ENCODE measurements around the gene PIP5K1C.
"Not testable (repeated sequence)": the region's sequence is repeated elsewhere in the genome, so short reads cannot be mapped to it uniquely, and the experiment has no call there.

PIP5K1C gene

GRCh38 chr19:3660493-3661219 lies 39.6 kb downstream of the PIP5K1C start:
- DNase-seq (ENCODE audit: low read depth in 2 of 2) = no peak

- DNase-seq (ENCODE audit: low read depth in 2 of 2) = no peak
Measured at GRCh38 chr19:3659746-3660112, 40.5 kb downstream of the PIP5K1C start.

- no peak for DNase-seq (ENCODE audit: low read depth in 2 of 2)
Measured at GRCh38 chr19:3658870-3659745, 41.2 kb downstream of the PIP5K1C start.

DNA sequence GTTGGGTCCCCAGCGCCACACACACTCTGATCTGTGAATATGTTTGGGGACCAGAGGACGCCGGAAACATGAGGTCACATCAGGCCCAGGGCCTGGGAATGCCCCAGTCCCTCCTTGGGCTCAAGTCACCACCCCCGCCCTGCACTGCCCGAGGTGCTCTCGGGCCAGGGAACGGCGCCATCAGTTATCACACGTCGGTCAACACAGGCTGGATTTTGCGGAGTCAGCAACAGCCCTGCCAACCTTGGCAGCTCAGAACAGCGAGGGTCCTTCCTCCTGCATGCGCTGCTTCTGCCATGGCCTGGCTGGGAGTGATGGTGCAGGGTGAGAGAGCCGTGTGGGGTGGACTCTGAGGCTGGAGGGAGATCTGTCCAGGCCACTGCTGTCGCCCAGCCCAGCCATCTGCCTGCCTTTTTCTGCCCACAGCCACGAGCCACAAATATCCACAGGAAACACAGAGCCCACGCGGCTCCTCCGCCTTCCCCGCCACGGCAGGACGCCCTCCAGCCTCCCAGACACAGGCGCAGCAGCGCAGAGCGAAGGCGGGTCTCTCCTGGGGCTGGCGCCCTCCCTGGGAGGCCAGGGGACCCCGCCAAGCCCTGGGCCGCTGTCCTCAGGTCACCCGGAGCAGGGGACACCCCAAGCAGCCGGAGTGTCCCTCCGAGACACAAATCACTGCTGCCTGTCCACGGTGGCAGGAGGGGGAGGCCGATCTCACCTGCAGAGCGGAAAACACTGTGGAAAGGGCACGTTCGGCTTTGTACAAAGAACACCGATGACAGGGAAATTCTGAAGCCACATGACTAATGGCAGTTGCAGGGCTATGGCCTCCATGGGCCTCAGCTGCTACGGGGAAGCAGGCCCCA lies 42.0 kb downstream of the PIP5K1C start:
- DNase-seq (ENCODE audit: low read depth in 2 of 2) = no peak

- no peak for DNase-seq (ENCODE audit: low read depth in 2 of 2)
Measured at GRCh38 chr19:3657395-3657769, 42.9 kb downstream of the PIP5K1C start.

DNA sequence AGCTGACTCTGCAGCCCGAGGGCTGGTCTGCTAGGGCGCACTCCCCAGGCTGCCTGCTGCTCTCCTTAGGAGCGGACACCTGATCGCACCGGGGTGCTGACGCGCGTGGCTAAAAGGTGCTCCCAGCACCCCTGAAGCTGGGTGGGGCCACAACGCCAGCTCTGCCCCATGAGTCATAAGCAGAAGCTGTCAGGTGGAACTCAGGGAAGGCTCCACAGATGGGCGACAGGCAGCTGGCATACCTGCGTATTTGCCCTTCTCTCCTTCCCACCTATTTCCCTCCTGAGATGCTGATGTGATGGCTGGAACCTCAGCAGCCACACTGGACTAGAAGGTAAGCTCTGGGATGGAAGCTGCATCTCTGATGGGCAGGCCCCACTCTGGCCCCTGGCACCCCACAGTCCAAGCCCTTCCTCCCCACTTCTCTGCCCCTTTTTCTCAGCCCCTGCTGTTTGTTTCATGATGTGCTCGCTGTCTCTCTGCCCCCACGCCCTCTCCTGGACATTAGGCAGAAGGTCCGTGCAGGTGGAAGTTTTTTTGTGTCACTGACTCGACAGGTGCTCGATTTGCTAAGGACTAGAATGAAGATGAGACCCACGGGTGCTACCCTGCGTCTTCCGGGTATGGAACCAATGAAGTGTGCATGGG lies 43.4 kb downstream of the PIP5K1C start:
- DNase-seq (ENCODE audit: low read depth in 2 of 2) = no peak

GRCh38 chr19:3656073-3656746 lies 44.1 kb downstream of the PIP5K1C start:
- DNase-seq (ENCODE audit: low read depth in 2 of 2) = no peak

- DNase-seq (ENCODE audit: low read depth in 2 of 2) = no peak
Measured at GRCh38 chr19:3655402-3656072, 44.7 kb downstream of the PIP5K1C start.

DNA sequence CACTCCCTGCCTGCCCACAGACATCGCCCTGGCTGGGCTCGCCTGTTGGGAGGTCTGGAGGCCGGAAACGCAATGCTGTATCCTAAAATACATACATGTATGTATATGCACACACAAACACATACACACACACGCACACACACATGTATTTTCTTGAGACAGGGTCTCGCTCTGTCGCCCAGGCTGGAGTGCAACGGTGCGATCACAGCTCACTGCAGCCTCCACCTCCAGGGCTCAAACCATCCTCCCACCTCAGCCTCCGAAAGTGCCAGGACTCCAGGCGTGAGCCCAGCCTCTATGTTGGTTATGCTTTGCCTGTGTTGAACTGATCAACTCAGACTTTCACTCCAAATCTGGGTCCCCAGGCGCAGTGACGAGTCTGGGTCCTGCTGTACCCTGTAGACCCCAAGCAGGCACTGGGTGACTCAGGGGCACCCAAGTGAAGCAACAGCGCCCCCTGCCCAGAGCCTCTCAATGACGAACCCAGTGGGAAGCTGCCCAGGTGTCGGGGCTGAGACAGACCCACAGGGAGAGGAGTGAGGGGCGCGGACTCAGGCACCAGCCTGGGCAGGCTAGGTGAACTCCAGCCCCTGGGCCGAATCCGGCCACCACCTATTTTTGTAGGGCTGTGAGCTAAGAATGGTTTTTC lies 46.3 kb downstream of the PIP5K1C start:
- no peak for DNase-seq (ENCODE audit: low read depth in 2 of 2)

- no peak for DNase-seq (ENCODE audit: low read depth in 2 of 2)
Measured at GRCh38 chr19:3653081-3653795, 47.0 kb downstream of the PIP5K1C start.

- DNase-seq (ENCODE audit: low read depth in 2 of 2) = no peak
Measured at GRCh38 chr19:3652422-3652821, 47.8 kb downstream of the PIP5K1C start.

DNA sequence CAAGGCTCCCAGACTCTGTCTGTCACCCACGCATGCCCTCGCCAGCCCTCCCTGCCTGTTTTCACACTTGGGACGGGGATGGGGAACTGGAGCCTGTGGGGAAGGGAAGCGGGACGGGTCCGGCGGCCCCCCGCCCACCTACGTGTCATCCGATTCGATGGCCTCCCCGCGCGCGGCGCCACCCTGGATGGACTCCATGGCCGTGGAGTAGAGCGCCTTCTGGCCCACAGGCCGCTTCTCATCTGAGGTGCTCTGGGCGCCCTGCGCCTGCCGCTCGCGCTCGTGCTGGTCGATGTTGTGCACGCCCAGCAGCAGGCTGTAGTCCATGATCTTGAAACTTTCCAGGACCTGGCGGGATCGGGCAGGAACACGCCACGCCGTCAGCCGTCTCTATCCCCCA lies 48.6 kb downstream of the PIP5K1C start:
- no peak for DNase-seq (ENCODE audit: low read depth in 2 of 2)

DNA sequence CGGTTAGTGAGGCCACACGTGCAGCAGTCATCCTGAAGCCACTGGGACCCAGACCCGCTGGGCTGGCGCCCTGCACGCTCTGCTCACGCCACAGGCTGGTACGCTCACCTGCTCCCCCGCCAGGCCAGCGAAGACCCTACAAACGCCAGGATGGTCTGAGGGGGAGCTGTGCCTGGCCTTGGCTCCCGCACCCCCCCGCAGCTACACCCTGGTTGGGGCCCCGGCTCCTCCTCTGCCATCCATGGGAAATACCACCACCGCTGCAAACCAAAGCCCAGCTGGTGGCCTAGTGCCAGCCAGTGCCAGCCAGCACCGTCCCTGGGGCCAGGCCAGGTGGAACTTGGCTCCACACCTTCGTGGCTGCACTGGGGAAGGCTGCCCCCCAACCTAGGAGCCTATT lies 50.4 kb downstream of the PIP5K1C start:
- no peak for DNase-seq (ENCODE audit: low read depth in 2 of 2)

DNA sequence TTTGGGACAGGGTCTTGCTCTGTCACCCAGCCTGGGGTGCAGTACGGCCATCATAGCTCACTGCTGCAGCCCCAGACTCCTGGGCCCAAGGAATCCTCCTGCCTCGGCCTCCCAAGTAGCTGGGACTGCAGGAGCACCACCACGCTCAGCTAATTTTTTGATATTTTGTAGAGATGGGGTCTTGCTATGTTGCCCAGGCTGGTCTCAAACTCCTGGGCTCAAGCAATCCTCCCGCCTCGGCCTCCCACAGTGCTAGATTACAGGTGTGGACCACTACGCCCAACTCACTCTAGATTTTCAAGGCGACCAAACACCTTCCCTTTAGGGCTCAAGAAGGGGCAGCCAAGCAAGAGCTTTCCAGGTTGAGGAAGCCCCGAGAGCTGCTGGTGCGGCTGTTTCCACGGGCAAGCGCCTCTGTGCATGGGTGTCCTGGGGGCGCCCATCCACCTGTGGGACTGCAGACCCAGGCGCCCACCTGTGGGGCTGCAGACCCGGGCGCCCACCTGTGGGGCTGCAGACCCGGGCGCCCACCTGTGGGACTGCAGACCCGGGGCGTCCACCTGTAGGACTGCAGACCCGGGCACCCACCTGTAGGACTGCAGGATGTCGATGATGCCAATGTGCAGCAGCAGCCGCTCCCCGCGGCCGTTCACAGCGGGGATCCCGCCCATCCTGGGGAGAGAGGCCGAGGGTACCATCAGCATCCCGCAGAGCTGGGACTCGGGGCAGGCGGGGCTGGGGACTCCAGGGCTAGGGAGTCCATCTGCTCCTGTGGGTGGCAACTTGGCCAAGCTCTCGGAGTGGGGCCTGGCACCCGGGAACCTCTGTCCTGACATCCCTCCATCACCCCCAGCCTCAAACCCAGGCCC lies 52.0 kb downstream of the PIP5K1C start:
- DNase-seq (ENCODE audit: low read depth in 2 of 2) = no peak

GRCh38 chr19:3647102-3647501 lies 53.2 kb downstream of the PIP5K1C start:
- not testable (repeated sequence) for DNase-seq (ENCODE audit: low read depth in 2 of 2)

DNA sequence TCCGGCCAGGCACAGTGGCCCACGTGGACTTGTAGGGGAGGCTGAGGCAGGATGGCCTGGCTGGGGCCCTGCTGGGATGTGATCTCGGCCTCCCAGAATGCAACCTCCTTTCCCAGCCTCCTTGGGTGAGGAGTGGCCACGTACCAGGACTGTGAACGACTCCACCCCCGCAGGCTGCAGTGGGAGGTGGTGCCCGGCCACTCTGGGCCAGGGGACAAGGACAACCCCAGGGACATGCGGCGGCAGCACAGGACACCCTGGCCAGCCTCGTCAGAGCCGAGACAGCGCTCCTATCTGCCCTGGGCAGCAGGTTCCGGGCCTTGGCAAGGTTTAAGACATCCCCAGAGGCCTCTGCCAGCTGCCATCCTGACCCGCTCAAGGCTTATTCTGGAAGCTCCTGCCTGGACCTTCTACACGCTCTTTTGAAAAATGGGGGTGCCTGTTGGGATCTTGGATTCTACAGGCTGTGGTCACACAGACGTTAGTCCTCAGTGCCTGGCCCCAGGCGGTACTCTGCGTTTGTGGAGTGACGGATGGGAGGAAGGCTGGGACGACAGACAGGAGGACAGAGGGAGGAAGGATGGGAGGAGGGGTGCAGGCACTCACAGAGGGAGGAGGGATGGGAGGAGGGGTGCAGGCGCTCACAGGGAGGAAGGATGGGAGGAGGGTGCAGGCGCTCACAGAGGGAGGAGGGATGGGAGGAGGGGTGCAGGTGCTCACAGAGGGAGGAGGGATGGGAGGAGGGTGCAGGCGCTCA lies 53.8 kb downstream of the PIP5K1C start:
- DNase-seq (ENCODE audit: low read depth in 2 of 2) = no peak

DNA sequence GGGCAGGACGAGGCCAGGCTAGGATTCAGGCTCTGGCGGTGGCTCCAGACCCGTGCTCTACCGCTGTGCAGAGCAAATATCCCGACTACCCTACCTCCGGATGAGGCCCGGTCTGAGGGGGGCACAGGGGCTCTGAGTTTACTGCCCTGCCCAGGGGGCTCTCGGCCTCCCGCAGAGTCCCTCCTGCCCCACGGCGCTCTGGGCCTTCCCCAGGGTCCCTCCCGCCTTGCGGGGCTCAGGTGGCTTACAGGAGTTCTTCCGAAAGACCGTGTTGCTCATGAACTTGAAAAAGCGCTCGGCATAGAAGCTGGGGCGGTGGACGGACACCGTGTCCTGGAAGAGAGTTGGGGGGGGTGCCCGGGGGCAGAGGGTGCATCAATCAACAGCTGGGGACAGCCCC lies 54.5 kb downstream of the PIP5K1C start:
- DNase-seq (ENCODE audit: low read depth in 2 of 2) = no peak

DNA sequence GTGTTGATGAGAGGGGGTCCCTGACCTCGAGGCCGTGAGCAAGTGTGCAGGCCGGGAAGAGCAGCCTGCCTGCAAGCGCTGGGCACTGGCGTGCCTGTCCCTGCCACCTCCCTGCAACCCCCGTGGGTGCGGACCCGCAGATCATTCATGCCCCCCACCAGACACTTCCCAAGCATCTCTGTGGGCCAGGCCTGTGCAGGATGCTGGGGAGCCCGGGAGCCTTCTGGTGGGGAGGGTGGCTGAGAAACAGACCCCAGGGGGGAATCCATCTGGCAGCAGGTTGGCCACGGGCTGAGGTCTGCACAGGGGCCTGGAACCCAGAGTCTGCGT lies 55.2 kb downstream of the PIP5K1C start:
- DNase-seq (ENCODE audit: low read depth in 2 of 2) = no peak
